ENCODE measurements around the gene PDE2A.

GRCh38 chr11:72693271-72693968 lies 19.2 kb upstream of the PDE2A start:
- TF ChIP-seq CTCF (IDR thresholded peaks at IDR 0.05) = no peak
- no peak for TF ChIP-seq POLR2A (IDR thresholded peaks at IDR 0.05)

All from heart left ventricle (tissue), 13 donors.